Neural cell (in vitro differentiated cells): ENCODE measurements around the gene CATSPER1. TPM values are rescaled to one million over a fixed set of nuclear protein-coding genes. Genes with fewer than 3 reads are reported as not detected.

Experiments used
- H2AFZ ChIP-seq: fragments of 200-600, 300-800 bp; sonication (generic), shearing (Covaris generic); 2 replicates; pipeline ENCODE4 v1.6.0; 2014; ENCODE audit warnings: low read depth, mild to moderate bottlenecking, antibody characterized with exemption, low read length, moderate library complexity
- H3F3A ChIP-seq: fragments of 200-600 bp; shearing (Covaris generic); 2 replicates; pipeline ENCODE4 v1.6.1; 2016; ENCODE audit warnings: mild to moderate bottlenecking, moderate library complexity, mixed read lengths, antibody characterized with exemption, low read length; ENCODE audit not compliant: insufficient read depth, poor library complexity, severe bottlenecking
- H3K27ac ChIP-seq: fragments of 200-600, 300-800 bp; sonication (generic), shearing (Covaris generic); 2 replicates; pipeline ENCODE4 v1.5.1; 2014; ENCODE audit warnings: mild to moderate bottlenecking, low read length, moderate library complexity
- H3K27me3 ChIP-seq: fragments of 300-800, 200-600 bp; sonication (generic), shearing (Covaris generic); 2 replicates; pipeline ENCODE4 v1.6.0; 2014; ENCODE audit warnings: mild to moderate bottlenecking, low read depth, low read length, moderate library complexity; ENCODE audit not compliant: insufficient read depth
- H3K36me3 ChIP-seq: fragments of 300-800, 200-600 bp; sonication (generic), shearing (Covaris generic); 2 replicates; pipeline ENCODE4 v1.5.1; 2014; ENCODE audit warnings: mild to moderate bottlenecking, antibody characterized with exemption, low read length, moderate library complexity; ENCODE audit not compliant: insufficient read depth
- H3K4me2 ChIP-seq: fragments of 300-800, 200-600 bp; sonication (generic), shearing (Covaris generic); 2 replicates; pipeline ENCODE4 v1.6.0; 2014; ENCODE audit warnings: mild to moderate bottlenecking, low read length
- H3K4me3 ChIP-seq: fragments of 300-800, 200-600 bp; sonication (generic), shearing (Covaris generic); 2 replicates; pipeline ENCODE4 v1.5.1; 2014; ENCODE audit warnings: mild to moderate bottlenecking, low read length, moderate library complexity
- H3K79me2 ChIP-seq: fragments of 200-600 bp; shearing (Covaris generic); replicated peaks from 2 replicates; pipeline ENCODE4 v1.6.0; 2014; ENCODE audit warnings: mild to moderate bottlenecking, low read length, moderate library complexity; ENCODE audit not compliant: insufficient read depth
- H3K9ac ChIP-seq: fragments of 300-800, 200-600 bp; sonication (generic), shearing (Covaris generic); 2 replicates; pipeline ENCODE4 v1.6.1; 2016; ENCODE audit warnings: mild to moderate bottlenecking, low read length, mixed read lengths
- H3K9me2 ChIP-seq: fragments of 200-600 bp; shearing (Covaris generic); 2 replicates; pipeline ENCODE4 v1.6.1; 2016; ENCODE audit warnings: mild to moderate bottlenecking, low read length, mixed read lengths; ENCODE audit not compliant: insufficient read depth
- H3K9me3 ChIP-seq: fragments of 200-600, 300-800 bp; sonication (generic), shearing (Covaris generic); 2 replicates; pipeline ENCODE4 v1.6.1; 2016; ENCODE audit warnings: mild to moderate bottlenecking, mixed run types, low read length, moderate library complexity, mixed read lengths
- H4K20me1 ChIP-seq: fragments of 200-600 bp; shearing (Covaris generic); 2 replicates; pipeline ENCODE4 v1.6.1; 2016; ENCODE audit warnings: mild to moderate bottlenecking, mixed run types; ENCODE audit not compliant: insufficient read depth
- EP300 ChIP-seq: fragments of 450-650 bp; conservative IDR thresholded peaks from 2 replicates; pipeline ENCODE4 v1.6.1; 2014; ENCODE audit warnings: antibody characterized with exemption, mild to moderate bottlenecking, moderate library complexity; ENCODE audit not compliant: poor library complexity, severe bottlenecking
- EZH2 ChIP-seq: fragments of 200-600, 300-800 bp; shearing (Covaris generic), sonication (generic); IDR thresholded peaks from 2 replicates; pipeline ENCODE4 v1.6.1; 2014; ENCODE audit warnings: antibody characterized with exemption, low read length, borderline replicate concordance, mild to moderate bottlenecking; ENCODE audit not compliant: insufficient read depth, poor library complexity, severe bottlenecking
- MXI1 ChIP-seq: fragments of 450-650 bp; conservative IDR thresholded peaks from 2 replicates; pipeline ENCODE4 v1.6.1; 2014; ENCODE audit warnings: antibody characterized with exemption, mild to moderate bottlenecking; ENCODE audit not compliant: poor library complexity, severe bottlenecking
- POLR2AphosphoS5 ChIP-seq: IDR thresholded peaks from 2 replicates; pipeline ENCODE4 v1.6.1; 2012
- RAD21 ChIP-seq: fragments of 450-650 bp; conservative IDR thresholded peaks from 2 replicates; pipeline ENCODE4 v1.6.1; 2014; ENCODE audit warnings: antibody characterized with exemption, mild to moderate bottlenecking, moderate library complexity
- SMC3 ChIP-seq: fragments of 450-650 bp; conservative IDR thresholded peaks from 2 replicates; pipeline ENCODE4 v1.6.1; 2014; ENCODE audit warnings: antibody characterized with exemption, mild to moderate bottlenecking, moderate library complexity; ENCODE audit not compliant: poor library complexity
- TAF1 ChIP-seq: IDR thresholded peaks from 2 replicates; pipeline ENCODE4 v1.6.1; 2012; ENCODE audit warnings: low read depth
- polyA plus RNA-seq: library from polyadenylated mRNA; depleted of rRNA; stranded (reverse); fragments of >200 nt; gene quantifications from 2 replicates; pipeline ENCODE4 v1.2.3, GENCODE V29; 2014
- TF ChIP-seq, protein P1 (sequence below): fragments of 450-650 bp; IDR thresholded peaks from 2 replicates; pipeline ENCODE4 v1.5.1; 2014; ENCODE audit warnings: antibody characterized with exemption, mild to moderate bottlenecking, moderate library complexity; ENCODE audit not compliant: poor library complexity, severe bottlenecking
- TF ChIP-seq, protein P2 (sequence below): IDR thresholded peaks from 2 replicates; pipeline ENCODE4 v1.6.1; 2012; ENCODE audit warnings: borderline replicate concordance

CATSPER1 gene
- polyA plus RNA-seq, 1 donor from 2014 or later, result not detected

DNA sequence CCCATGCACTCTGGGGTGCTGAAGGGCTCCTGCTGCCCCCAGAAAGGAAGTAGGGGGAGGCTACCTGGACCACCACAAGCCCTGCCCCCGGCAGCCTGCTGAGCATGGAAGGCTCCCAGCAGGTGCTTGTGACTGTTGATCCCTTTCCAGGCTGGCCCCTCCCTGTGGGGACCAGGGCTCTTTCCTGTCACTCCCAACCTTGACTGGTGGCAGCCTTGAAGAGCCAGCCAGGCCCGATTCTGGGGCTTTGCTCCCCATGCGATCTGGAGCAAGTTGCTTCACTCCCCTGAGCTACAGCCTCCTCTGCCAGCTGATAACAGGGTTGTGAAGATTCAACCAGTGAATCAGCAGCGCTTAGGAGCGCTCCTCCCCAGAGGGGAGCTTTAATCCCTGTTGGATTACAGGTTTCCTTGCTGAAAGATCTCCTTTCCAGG, 19.1 kb downstream of the CATSPER1 start:
- H3F3A ChIP-seq, result no peaks in the 10 kb centered on the region
- H3K9ac ChIP-seq, result no peak overlapping the region
- H3K4me2 ChIP-seq, result no peak overlapping the region

DNA sequence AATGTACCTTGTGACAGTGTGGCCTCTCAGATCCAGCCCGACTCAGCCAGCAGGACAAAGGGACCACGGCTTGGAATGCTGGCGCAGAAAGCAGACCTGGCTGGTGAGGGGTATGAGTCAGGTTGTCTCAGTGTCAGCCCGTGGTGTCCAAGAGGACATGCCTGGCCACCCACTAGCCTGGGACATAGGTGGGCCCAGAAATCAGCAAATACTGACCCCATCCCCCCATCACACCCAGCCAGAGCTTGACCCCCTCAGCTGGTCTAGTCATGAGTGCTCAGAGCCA, 19.4 kb downstream of the CATSPER1 start:
- no peaks in the 10 kb centered on the region for H3K9me3 ChIP-seq
- no peak overlapping the region for H2AFZ ChIP-seq
- no peak overlapping the region for H3K4me3 ChIP-seq
- H3K79me2 ChIP-seq, result peaks cover 10% of the 10 kb centered on the region
- H3K27me3 ChIP-seq, result peaks cover 6% of the 10 kb centered on the region
- H3K27ac ChIP-seq, result no peak overlapping the region
- H3K4me2 ChIP-seq, result no peak overlapping the region
- H4K20me1 ChIP-seq, result no peaks in the 10 kb centered on the region
- H3K9me2 ChIP-seq, result no peaks in the 10 kb centered on the region
- no peaks in the 10 kb centered on the region for H3F3A ChIP-seq
- no peaks in the 10 kb centered on the region for H3K36me3 ChIP-seq
- TF ChIP-seq RAD21, result no peak
- no peak for TF ChIP-seq POLR2AphosphoS5
- no peak for TF ChIP-seq EZH2
- TF ChIP-seq, protein P1, sequence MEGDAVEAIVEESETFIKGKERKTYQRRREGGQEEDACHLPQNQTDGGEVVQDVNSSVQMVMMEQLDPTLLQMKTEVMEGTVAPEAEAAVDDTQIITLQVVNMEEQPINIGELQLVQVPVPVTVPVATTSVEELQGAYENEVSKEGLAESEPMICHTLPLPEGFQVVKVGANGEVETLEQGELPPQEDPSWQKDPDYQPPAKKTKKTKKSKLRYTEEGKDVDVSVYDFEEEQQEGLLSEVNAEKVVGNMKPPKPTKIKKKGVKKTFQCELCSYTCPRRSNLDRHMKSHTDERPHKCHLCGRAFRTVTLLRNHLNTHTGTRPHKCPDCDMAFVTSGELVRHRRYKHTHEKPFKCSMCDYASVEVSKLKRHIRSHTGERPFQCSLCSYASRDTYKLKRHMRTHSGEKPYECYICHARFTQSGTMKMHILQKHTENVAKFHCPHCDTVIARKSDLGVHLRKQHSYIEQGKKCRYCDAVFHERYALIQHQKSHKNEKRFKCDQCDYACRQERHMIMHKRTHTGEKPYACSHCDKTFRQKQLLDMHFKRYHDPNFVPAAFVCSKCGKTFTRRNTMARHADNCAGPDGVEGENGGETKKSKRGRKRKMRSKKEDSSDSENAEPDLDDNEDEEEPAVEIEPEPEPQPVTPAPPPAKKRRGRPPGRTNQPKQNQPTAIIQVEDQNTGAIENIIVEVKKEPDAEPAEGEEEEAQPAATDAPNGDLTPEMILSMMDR, result no peak
- TF ChIP-seq EP300, result no peak
- no peak for TF ChIP-seq MXI1
- no peak for TF ChIP-seq TAF1
- no peak for TF ChIP-seq SMC3
- TF ChIP-seq, protein P2, sequence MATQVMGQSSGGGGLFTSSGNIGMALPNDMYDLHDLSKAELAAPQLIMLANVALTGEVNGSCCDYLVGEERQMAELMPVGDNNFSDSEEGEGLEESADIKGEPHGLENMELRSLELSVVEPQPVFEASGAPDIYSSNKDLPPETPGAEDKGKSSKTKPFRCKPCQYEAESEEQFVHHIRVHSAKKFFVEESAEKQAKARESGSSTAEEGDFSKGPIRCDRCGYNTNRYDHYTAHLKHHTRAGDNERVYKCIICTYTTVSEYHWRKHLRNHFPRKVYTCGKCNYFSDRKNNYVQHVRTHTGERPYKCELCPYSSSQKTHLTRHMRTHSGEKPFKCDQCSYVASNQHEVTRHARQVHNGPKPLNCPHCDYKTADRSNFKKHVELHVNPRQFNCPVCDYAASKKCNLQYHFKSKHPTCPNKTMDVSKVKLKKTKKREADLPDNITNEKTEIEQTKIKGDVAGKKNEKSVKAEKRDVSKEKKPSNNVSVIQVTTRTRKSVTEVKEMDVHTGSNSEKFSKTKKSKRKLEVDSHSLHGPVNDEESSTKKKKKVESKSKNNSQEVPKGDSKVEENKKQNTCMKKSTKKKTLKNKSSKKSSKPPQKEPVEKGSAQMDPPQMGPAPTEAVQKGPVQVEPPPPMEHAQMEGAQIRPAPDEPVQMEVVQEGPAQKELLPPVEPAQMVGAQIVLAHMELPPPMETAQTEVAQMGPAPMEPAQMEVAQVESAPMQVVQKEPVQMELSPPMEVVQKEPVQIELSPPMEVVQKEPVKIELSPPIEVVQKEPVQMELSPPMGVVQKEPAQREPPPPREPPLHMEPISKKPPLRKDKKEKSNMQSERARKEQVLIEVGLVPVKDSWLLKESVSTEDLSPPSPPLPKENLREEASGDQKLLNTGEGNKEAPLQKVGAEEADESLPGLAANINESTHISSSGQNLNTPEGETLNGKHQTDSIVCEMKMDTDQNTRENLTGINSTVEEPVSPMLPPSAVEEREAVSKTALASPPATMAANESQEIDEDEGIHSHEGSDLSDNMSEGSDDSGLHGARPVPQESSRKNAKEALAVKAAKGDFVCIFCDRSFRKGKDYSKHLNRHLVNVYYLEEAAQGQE, result no peak
- H3K9ac ChIP-seq, result no peak overlapping the region

More for the DNA sequence above, 19.1 kb downstream of the CATSPER1 start:
- Histone ChIP-seq H4K20me1 (no peaks in the 10 kb centered on the region), H3K9me2 (no peaks in the 10 kb centered on the region), H3K9me3 (no peaks in the 10 kb centered on the region), H3K79me2 (peaks cover 9% of the 10 kb centered on the region), H3K27me3 (peaks cover 6% of the 10 kb centered on the region), H3K36me3 (no peaks in the 10 kb centered on the region), H3K27ac (no peak overlapping the region), H2AFZ (no peak overlapping the region), H3K4me3 (no peak overlapping the region)
- no peak for TF ChIP-seq SMC3
- TF ChIP-seq, protein P2, result no peak
- no peak for TF ChIP-seq POLR2AphosphoS5
- no peak for TF ChIP-seq MXI1
- TF ChIP-seq TAF1, result no peak
- no peak for TF ChIP-seq RAD21
- TF ChIP-seq EP300, result no peak
- TF ChIP-seq, protein P1, result no peak
- TF ChIP-seq EZH2, result no peak
